ENCODE measurements around the gene RNASE9. TPM values are rescaled to one million over a fixed set of nuclear protein-coding genes. Genes with fewer than 3 reads are reported as not detected.

The RNASE9 gene
- total and polyA plus RNA-seq, 4 donors: not detected

GRCh38 chr14:20610002-20610765 lies 49.3 kb upstream of the RNASE9 start (continued):
- TF ChIP-seq CTCF (IDR thresholded peaks at IDR 0.05; ENCODE audit: low read depth, low read length, missing input control) (no peak), FOXA1 (IDR thresholded peaks at IDR 0.05) (no peak), HNF4G (IDR thresholded peaks at IDR 0.05) (no peak), NR2F2 (IDR thresholded peaks at IDR 0.05) (peak; percentile 14), JUND (IDR thresholded peaks at IDR 0.05) (no peak)

- peak overlapping the region; percentile 81 to 98 (median 85) for H3K4me3 ChIP-seq (ENCODE audit: low read depth in 1 of 3, low read length in 3 of 3)
- peak overlapping the region; percentile 70 to 80 for H3K9ac ChIP-seq (ENCODE audit: low read depth in 1 of 2, low read length in 2 of 2)
- H3K4me1 ChIP-seq (ENCODE audit: control insufficient read depth in 4 of 4, insufficient read depth in 4 of 4, low read length in 3 of 4): peaks cover 0 to 46% (median 24%) of the 10 kb centered on the region in 4 donors
- H3K27me3 ChIP-seq (ENCODE audit: control insufficient read depth in 4 of 4, insufficient read depth in 4 of 4, low read length in 3 of 4): no peaks in the 10 kb centered on the region
- DNase-seq (ENCODE audit: low spot score): peak; percentile 66
- no peaks in the 10 kb centered on the region for H3K36me3 ChIP-seq (ENCODE audit: control insufficient read depth in 4 of 4, insufficient read depth in 3 of 4, low read depth in 1 of 4, low read length in 3 of 4)
- peak overlapping the region in 1 of 2 donors; percentile 44 for H3K27ac ChIP-seq (ENCODE audit: low read depth in 1 of 2, low read length in 2 of 2)
- no peaks in the 10 kb centered on the region for H3K9me3 ChIP-seq (ENCODE audit: control insufficient read depth in 4 of 4, low read length in 3 of 4)
- WGBS: under 1% methylated on average over 44 of the region's 44 CpGs
- TF ChIP-seq ZBTB33 (IDR thresholded peaks at IDR 0.05) (peak; percentile 15), RXRA (IDR thresholded peaks at IDR 0.05) (peak in 1 of 2 donors; percentile 27), CTCF (IDR thresholded peaks at IDR 0.05; ENCODE audit: low read depth, low read length, missing input control) (peak; percentile 99), HNF4G (IDR thresholded peaks at IDR 0.05) (no peak), YY1 (IDR thresholded peaks at IDR 0.05) (peak; percentile 46), ATF3 (IDR thresholded peaks at IDR 0.05) (peak; percentile 99), FOXA2 (IDR thresholded peaks at IDR 0.05) (peak; percentile 29), FOXA1 (IDR thresholded peaks at IDR 0.05) (no peak), REST (IDR thresholded peaks at IDR 0.05) (peak; percentile 43), SP1 (IDR thresholded peaks at IDR 0.05) (no peak), RAD21 (IDR thresholded peaks at IDR 0.05) (peak; percentile 94 to 98), JUND (IDR thresholded peaks at IDR 0.05) (peak in 1 of 2 donors; percentile 34)
Measured at GRCh38 chr14:20609215-20610001, 48.6 kb upstream of the RNASE9 start.
